HG03066 (cell line): ENCODE data around the gene PTPRT.
"Not testable (repeated sequence)": the region's sequence is repeated elsewhere in the genome, so short reads cannot be mapped to it uniquely, and the experiment has no call there.

ENCODE experiments used
- ATAC-seq: cut with Tn5 transposase; IDR thresholded peaks from one replicate; pipeline ENCODE4 v1.9.1; 2021; ENCODE audit warnings: low read depth; ENCODE audit not compliant: unreplicated experiment

PTPRT gene

DNA sequence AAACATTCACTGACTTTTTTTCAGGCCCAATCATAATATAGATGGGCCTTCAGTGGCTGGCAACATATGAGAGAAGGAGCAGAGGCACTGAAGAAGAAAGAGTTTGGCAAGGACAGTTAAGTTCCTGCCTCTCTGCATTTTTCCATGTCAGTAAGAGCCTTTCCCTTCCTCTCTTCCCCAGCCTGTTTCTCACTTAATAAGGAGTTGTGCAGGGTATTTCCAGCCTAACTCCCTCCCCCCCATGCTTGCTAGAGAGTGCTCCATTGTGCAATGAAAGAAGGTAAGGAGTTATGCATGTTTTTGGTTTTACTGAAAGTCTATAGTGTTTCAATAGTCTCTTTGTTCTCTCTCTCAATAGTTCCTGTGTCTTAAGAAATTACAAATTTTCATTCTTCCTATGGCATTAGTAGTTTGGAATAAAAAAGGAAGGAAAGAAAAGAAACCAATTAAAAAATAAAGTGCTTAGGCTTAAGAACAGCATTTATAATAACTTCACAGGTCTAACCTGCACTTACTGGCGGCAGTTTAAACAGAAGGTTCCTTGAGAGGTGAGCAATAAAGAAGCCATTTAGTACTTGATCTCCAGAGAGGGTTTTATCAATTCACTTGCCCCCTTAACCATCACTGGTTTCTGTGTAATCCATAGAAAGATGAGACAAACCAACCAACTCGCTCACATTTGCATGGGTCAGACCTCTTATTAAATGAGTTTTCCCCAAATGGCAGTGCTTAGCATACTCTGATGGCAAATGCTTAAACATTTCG lies 251.1 kb downstream of the PTPRT start:
- ATAC-seq = no peak

DNA sequence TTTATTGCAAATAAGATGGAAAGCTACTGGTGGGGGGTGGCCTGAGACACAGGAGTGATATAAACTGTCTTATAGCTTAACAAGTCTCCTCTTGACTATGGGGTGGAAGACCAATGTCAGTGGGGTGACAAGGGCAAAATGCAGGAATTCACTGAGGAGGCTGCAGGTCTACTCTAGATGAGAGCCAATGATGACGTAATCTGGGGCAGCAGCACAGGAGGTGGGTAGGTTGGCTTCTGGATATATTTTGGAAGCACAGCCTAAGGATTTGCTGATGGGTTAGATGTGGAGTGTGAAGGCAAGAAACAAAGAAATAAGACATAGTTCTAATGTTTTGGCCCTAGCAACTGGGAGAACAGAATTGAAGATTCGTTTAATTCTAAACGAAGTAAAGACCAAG lies 253.2 kb downstream of the PTPRT start:
- no peak for ATAC-seq

DNA sequence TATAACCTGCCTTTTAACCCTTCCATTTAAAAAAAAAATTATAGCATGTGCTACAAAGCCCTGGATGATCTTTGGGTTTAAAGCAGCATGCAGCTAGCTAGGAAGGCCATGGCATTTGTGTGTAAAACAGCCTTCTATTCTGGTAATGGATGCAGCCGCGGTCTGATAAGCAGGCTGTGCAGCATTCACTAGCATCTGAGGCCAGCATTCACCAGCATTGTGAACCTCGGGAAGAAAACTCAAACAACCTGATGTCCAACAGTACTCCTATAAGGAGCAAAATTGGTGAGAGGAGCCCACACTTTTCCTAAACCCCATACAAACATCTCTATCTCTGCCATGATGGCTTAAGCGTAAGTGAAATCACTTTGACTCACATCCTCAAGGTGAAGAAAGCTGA lies 265.5 kb downstream of the PTPRT start:
- ATAC-seq = no peak

DNA sequence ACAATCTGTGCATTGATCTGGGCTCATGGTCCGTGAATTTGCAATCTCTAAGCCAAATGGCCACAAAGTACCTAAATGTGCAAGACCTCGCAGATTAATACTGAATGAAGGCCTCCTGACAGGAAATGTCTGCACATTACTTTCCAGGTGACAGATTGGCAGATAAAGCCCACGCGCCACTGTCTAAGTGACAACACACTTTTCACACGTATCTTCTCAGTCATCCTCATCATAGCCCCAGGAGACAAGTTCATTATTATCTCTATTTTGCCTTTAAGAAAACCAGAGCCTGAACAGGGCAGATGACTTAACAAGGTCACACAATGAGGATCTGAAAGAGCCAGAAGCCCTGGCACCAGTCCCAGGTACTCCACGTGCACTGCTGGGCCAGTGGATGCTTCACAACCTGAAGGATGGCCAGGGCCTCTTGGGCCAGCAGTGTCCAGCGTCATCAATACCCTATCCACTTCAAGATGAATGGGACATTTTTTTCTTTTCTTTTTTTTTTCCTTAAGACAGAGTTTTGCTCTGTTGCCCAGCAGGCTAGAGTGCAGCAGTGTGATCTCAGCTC lies 266.3 kb downstream of the PTPRT start:
- ATAC-seq = no peak

DNA sequence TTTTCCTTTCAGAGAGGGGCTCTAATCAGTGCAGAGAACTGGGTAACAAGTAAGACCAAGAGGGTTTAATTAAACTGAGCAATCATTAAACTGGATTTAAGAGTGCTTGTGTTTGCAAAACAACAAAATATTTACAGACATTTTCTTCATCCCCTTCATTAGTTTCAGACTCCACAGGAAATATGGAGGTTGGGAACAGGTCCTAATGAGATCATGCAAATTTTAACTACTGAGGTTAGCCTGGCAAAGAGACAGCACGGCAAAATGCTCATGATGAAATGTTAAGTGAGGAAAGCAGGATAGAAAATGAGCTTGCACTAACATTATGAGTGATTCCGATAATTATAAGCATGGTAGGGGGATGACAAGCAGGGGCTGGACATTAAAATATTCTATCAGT lies 268.9 kb downstream of the PTPRT start:
- ATAC-seq = no peak

DNA sequence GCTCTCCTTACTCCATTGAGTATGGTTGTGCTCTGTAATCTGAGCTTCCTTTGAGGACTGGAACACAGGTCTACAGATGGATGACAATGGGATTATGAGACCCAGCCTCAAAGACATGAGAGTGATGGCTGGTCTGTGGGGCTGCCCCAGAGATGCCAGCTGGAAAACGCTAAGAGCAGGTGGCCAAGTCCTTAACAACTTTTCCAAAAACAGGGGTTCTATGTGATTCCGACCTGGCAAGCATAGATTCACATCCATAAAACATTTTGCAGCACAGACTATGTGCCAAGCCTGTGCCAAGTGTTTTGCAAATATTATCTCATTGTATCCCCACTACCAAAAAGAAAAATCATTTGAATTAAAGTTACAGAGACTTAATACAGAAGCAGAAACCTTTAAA lies 270.4 kb downstream of the PTPRT start:
- no peak for ATAC-seq

DNA sequence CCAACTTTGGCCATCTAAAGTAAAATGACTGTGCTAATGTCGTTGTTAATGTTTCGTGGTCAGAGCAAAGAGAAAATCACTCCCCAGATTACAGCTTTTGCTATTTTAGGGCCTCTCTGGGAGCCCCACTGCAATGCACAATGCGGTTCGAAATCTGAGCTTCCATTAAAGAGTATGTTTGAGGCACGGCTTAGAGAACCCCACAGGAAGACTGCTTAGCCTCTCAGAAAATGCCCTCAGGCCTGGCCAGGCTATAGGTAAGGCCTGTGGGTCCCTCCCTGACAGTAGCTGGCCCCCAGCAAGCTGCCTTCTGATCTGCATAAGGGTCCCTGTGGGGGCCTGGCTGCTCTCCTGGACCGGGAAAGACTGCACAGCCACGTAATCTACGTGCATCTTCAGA lies 274.6 kb downstream of the PTPRT start:
- no peak for ATAC-seq

DNA sequence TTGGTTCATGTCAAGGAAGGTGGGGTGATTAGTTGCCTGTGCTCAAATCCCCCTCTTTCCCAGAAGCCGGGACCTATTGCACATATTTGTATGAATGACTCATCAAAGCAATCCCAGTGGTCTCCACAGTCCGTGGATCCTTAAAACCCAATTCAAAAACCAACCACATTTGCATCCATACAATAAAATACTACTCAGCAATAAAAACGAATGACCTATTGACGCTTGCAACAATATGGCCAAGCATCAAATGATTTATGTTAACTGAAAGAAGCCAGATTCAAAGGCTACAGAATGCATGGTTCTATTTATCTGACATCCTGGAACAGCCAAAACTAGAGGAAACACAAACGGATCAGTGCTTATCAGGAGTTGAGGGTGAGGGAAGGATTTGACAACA lies 275.4 kb downstream of the PTPRT start:
- ATAC-seq = no peak

DNA sequence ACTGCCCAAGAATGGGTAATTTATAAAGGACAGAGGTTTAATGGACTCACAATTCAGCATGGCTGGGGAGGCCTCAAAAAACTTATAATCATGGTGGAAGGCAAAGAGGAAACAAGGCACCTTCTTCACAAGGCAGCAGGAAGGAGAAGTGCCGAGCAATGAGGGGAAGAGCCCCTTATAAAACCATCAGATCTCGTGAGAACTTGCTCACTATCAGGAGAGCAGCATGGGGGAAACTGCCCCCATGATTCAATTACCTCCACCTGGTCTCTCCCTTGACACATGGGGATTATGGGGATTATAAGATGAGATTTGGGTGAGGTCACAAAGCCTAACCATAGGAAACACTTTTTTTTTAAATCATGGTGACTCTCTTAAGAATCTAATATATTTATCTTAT lies 278.9 kb downstream of the PTPRT start:
- ATAC-seq = not testable (repeated sequence)

DNA sequence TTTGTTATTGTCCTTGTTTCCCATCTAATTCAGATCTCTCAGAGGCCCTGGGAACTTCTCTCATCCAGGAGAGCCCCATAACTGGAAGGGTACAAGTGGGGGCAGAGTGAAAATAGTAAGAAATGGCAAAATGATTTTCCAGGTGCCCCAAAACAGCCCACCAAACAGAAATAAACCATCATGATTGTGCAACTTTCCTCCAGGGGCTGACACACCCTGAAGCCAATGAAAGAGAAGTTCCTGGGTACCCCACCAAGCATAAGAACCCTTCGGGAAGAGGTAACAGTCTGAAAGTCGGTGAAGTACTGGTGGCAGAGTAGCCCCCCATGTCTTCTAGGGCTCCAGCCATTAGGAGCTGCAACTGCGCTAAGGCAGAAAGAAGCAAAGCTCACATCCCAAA lies 282.0 kb downstream of the PTPRT start:
- no peak for ATAC-seq

DNA sequence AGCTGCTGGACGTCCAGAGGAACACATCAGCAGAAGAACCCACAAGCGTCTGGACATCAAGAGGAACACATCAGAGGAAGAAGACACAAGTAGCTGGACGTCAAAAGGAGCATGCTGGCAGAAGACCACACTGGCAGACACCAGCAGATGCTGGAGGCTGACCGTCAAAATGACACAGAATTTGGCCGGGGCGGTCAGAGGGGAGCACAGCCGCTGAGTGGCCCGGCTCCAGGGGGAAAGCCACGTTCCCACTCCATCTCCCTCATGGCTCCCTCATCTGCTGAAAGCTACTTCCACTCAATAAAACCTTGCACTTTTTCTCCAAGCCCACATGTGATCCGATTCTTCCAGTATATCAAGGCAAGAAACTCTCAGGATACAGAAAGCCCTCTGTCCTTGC lies 283.6 kb downstream of the PTPRT start:
- no peak for ATAC-seq

DNA sequence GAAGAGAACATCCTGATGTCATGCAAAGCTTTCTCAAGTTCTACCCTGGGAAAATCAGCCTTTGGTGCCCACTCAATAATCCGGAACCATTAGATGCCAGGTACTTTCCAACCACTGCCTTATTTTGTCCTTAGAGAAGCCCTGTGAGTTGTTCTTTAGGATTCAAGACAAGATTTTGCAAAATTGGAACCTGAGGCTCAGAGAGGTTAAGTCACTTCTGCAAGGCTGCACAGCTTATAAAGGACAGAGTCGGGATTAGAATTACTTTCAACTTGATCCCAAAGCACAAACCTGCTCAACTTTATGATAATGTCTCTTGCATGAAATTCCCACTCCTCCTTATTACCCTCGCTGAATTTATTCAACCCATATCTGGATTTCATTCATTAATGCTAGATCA lies 287.2 kb downstream of the PTPRT start:
- no peak for ATAC-seq

DNA sequence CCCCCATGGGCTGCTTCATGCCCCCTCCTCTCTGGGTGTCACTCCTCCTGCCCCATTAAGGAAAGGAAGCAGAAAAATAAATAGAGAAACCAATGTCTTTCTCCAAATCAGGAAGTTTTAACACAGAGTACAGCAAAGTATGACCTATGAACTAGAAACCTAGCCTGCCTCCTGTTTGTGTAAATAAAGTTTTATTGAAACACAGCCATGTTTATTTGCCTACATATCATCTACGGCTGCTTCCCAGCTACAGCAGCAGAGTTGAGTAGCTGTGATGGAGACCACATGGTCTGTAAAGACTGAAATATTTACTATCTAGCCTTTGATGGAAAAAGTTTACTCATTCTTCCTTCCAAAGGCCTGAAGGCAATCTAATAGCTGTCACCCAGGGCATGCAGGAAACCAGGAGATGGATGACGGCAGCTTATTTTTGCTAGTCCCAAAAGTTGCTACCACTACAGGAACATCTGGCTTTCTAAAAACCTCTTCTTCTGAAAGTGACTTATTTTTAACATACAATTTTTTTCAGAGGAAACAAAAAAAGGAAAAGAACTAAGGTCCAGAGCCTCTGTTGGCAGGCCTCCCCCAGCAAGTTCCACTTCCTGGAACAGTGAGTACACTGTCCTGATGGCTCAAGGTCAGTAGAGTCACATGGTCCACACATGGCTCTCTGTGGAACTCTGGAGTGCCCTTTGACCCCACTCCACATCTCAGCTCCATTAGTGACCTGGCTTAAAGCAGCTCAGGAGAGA lies 287.8 kb downstream of the PTPRT start:
- ATAC-seq = no peak

DNA sequence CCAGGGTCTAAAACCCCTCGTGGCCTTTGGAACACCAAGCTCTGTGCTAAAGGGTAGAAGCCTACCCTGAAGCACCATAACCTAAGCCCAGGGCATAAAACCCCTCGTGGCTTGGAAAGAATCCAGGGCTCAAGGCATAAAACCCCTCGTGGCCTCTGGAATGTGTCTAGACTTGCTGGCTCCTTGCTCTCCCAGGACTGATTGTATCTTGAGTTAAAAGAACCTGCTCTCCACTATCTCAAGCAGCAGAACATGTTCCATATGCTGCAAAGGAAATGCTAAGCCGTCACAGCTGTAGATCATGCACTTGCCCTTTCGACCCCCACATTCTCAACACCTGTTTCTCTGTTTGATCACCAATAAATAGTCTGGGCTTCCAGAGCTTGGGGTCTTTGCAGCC lies 288.9 kb downstream of the PTPRT start:
- not testable (repeated sequence) for ATAC-seq

DNA sequence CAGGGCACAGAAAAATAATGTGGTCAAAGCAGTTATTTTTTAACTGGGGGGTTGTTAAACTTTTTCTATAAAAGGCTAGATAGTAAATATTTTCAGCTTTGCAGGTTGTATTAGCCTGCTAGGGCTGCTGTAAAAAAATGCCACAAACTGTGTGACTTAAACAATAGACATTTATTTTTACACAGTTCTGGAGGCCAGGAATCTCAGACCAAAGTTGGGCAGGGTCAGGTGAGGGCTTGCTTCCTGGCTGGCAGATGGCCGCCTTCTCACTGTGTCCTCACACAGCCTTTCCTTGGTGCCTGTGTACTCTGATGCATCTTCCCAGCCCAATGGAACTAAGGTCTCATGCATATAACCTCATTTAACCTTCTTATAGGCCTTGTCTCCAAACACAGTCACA lies 294.7 kb downstream of the PTPRT start:
- no peak for ATAC-seq

DNA sequence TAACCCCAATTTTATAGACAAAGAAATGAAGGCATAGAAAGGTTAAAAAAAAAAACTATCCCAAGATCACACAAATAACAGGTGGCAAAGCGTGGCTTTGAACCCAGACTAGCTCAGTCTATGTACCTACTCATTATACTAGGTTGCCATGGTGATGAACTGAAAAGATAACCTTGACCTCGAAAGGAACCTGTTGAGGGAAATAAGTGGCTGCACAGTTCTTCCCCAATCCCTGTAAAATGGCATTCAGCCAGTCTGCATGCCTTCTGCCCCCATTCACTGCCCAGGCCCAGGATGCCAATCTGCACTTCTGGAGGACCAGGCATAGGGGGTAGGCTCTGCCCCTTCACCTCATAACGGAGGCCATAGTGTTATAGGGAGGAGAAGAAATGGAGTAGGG lies 295.2 kb downstream of the PTPRT start:
- ATAC-seq = no peak

DNA sequence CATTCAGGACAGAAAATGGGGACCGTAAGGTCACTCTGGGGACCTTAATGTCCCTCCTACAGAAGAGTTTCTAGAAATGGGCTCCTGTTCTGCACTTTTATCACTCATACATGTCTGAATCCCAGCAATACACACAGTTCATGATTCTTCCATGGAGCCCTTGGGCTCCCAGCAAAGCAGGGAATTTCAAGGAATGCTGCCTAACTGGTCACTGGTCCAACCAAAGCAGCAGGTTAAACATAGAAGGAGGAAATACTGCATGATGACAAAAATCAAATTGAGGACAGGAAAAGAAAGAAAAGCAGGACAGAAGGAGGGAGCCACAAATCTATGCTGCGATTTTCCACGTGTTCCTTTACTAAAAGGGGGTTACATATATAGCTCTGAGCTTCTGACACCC lies 300.2 kb downstream of the PTPRT start:
- ATAC-seq = no peak

DNA sequence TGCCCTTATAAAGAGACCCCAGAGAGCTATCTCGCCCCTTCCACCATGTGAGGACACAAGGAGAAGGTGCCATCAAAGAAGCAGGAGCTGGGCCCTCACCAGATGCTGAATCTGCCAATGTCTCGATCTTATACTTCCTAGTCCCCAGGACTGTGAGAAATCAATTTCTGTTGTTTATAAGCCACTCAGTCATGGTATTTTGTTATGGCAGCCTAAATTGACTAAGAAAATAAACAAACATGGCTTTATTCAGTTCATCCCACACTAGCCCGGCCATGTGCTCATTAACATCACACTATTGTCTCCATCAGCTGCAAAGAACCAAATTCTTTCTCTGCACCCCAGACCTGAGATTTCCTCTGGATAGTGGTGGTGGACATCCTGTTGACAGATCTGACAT lies 302.4 kb downstream of the PTPRT start:
- no peak for ATAC-seq

DNA sequence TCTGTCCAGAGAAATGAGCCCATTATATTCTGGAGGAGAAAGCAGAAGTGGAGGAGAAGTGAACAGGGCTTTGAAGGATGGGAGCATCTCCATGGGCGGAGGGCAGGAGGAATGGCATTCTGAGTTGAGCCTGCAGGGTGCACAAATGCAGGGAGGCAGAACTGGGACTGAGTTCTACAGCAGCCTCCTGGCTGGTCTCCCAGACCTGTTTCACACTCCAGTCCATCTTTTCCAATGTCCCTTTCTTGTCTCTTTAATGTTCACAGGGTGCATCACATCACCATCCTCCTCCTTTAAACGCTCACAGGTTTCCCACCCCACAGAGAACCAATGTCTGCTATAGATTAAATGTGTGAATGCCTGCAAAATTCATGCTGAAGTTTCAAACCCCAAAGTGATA lies 302.9 kb downstream of the PTPRT start:
- ATAC-seq = no peak

DNA sequence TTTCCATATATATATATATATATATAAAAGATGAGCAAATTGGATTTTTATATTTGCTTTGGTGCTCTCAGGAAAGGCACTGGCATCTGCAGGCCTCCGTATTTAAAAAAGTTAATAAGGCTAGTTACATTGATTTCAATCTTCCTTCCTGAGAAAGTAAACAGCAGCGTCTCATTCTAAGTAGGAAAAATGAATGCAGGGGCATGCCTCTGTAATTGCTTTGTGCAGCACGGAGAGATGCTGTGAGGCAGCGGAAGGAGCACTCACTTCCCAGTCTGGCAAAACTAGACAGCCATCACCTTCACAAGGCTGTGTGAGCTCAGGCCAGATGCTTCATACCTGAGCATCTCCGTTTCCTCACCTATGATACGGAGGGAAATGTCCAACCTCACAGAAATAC lies 303.7 kb downstream of the PTPRT start:
- ATAC-seq = no peak

DNA sequence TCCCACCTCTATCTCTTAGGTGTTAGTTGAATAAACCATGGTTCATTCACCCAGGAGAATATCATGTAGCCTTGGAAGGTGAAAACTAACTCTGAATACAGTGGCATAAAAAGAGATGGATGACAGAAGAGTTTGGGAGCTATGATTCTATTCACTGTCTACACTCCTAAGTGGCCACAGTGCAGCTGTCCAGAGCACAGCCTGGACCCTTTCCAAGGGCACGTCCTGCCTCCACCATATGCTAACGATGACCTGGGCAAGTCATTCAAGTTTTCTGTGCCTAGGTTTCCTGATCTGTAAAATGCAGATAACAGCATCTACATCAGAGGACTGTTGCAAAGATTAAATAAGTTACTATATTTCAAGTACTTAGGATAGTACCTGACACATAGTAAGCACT lies 314.1 kb downstream of the PTPRT start:
- ATAC-seq = no peak

DNA sequence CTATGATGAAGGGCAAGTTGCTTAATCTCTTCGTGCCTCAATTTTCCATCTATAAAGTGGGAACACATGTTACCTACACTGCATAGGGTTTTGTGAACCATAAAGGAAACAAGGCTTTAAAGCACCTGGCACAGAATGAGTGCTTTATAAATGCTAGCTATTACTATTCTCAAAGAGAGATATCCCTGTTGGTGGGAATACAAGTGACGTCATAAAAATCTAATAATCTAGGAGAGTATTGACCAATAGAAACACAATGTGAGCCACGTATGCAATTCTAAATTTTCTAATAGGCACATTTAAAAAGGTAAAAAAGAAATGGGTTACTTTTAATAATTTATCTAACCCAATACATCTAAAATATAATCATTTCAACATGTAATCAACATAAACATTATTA lies 316.4 kb downstream of the PTPRT start:
- ATAC-seq = no peak
